ENCODE data around the gene ADGRV1.
"Not testable (repeated sequence)": the region's sequence is repeated elsewhere in the genome, so short reads cannot be mapped to it uniquely, and the experiment has no call there.

Gene ADGRV1

GRCh38 chr5:90759119-90759518, 200.5 kb downstream of the ADGRV1 start:
- Histone ChIP-seq H4K20me1 (ENCODE audit: insufficient read depth, low read length, poor library complexity, severe bottlenecking) (no peaks in the 10 kb centered on the region), H3K36me3 (ENCODE audit: insufficient read depth, low read length) (no peaks in the 10 kb centered on the region), H3K9me3 (ENCODE audit: insufficient read depth, low read depth, low read length) (no peaks in the 10 kb centered on the region), H3K4me2 (ENCODE audit: low read depth, low read length, poor library complexity, severe bottlenecking) (no peak overlapping the region), H3K4me1 (ENCODE audit: insufficient read depth, low read length, poor library complexity, severe bottlenecking) (no peaks in the 10 kb centered on the region), H3K9ac (ENCODE audit: low read depth, low read length, poor library complexity, severe bottlenecking) (no peak overlapping the region), H3K79me2 (ENCODE audit: insufficient read depth, low read length) (no peaks in the 10 kb centered on the region), H2AFZ (ENCODE audit: low read length) (no peak overlapping the region), H3F3A (ENCODE audit: low read depth) (no peaks in the 10 kb centered on the region), H3K4me3 (ENCODE audit: low read length, poor library complexity, severe bottlenecking) (no peak overlapping the region), H3K9me2 (replicated peaks; ENCODE audit: low read depth, low read length) (no peaks in the 10 kb centered on the region), H3K27me3 (ENCODE audit: insufficient read depth, low read length, poor library complexity, severe bottlenecking) (no peaks in the 10 kb centered on the region)
- no peak for TF ChIP-seq CTCF (conservative IDR thresholded peaks at IDR 0.05; ENCODE audit: low read length)
- no peak for TF ChIP-seq EZH2phosphoT487 (IDR thresholded peaks at IDR 0.05; ENCODE audit: borderline replicate concordance)

DNA sequence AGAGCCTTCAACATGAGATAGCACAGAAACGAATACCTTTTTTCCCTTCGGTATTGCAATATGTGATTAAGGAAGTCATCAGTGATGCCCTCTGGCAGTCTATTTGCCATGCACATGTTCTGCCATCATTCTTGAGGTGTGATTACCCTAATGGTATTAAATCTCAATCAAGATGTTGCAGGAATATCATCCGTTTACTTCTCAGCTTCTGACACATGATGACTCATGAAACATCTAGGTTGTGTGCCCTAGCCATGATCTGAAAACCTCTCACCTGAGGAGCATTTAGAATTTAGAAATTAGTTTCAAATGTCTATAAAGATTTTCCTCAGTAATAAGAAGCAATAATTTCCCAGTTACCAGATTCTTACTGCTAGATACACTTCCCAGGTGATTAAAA, 209.1 kb downstream of the ADGRV1 start:
- no peaks in the 10 kb centered on the region for H3K9me2 ChIP-seq (replicated peaks; ENCODE audit: low read depth, low read length)
- H3K79me2 ChIP-seq (ENCODE audit: insufficient read depth, low read length) = no peaks in the 10 kb centered on the region
- no peak overlapping the region for H3K9ac ChIP-seq (ENCODE audit: low read depth, low read length, poor library complexity, severe bottlenecking)
- H3K27me3 ChIP-seq (ENCODE audit: insufficient read depth, low read length, poor library complexity, severe bottlenecking) = no peaks in the 10 kb centered on the region
- H2AFZ ChIP-seq (ENCODE audit: low read length) = no peak overlapping the region
- H3K36me3 ChIP-seq (ENCODE audit: insufficient read depth, low read length) = no peaks in the 10 kb centered on the region
- no peaks in the 10 kb centered on the region for H3K9me3 ChIP-seq (ENCODE audit: insufficient read depth, low read depth, low read length)
- TF ChIP-seq CTCF (conservative IDR thresholded peaks at IDR 0.05; ENCODE audit: low read length) (no peak), EZH2phosphoT487 (IDR thresholded peaks at IDR 0.05; ENCODE audit: borderline replicate concordance) (no peak)
- no peaks in the 10 kb centered on the region for H3K4me1 ChIP-seq (ENCODE audit: insufficient read depth, low read length, poor library complexity, severe bottlenecking)
- no peaks in the 10 kb centered on the region for H4K20me1 ChIP-seq (ENCODE audit: insufficient read depth, low read length, poor library complexity, severe bottlenecking)
- no peak overlapping the region for H3K4me2 ChIP-seq (ENCODE audit: low read depth, low read length, poor library complexity, severe bottlenecking)
- H3K4me3 ChIP-seq (ENCODE audit: low read length, poor library complexity, severe bottlenecking) = no peak overlapping the region
- H3F3A ChIP-seq (ENCODE audit: low read depth) = no peaks in the 10 kb centered on the region

DNA sequence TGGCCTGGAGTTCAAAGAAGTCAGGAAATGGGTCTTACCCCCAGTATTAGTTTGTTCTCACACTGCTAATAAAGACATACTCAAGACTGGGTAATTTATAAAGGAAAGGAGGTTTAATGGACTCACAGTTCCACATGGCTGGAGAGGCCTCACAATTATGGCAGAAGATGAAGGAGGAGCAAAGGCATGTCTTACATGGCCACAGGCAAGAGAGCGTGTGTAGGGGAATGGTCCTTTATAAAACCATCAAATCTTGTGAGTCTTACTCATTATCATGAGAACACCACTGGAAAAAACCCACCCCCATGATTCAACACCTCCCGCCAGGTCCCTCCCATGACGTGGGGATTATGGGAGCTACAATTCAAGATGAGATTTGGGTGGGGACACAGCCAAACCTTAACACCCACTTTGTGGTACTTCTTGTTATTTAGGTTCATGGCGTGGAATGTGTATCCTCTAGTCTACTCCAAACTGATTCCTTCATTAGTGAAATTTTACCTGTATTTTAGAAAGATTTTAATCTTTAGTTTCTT, 211.5 kb downstream of the ADGRV1 start:
- H3K4me3 ChIP-seq (ENCODE audit: low read length, poor library complexity, severe bottlenecking); H3K9ac ChIP-seq (ENCODE audit: low read depth, low read length, poor library complexity, severe bottlenecking); H3K27me3 ChIP-seq (ENCODE audit: insufficient read depth, low read length, poor library complexity, severe bottlenecking); H3F3A ChIP-seq (ENCODE audit: low read depth); H3K4me1 ChIP-seq (ENCODE audit: insufficient read depth, low read length, poor library complexity, severe bottlenecking); H3K9me2 ChIP-seq (replicated peaks; ENCODE audit: low read depth, low read length); H2AFZ ChIP-seq (ENCODE audit: low read length); H3K79me2 ChIP-seq (ENCODE audit: insufficient read depth, low read length); H4K20me1 ChIP-seq (ENCODE audit: insufficient read depth, low read length, poor library complexity, severe bottlenecking); H3K36me3 ChIP-seq (ENCODE audit: insufficient read depth, low read length); H3K9me3 ChIP-seq (ENCODE audit: insufficient read depth, low read depth, low read length); H3K4me2 ChIP-seq (ENCODE audit: low read depth, low read length, poor library complexity, severe bottlenecking): not testable (repeated sequence)

DNA sequence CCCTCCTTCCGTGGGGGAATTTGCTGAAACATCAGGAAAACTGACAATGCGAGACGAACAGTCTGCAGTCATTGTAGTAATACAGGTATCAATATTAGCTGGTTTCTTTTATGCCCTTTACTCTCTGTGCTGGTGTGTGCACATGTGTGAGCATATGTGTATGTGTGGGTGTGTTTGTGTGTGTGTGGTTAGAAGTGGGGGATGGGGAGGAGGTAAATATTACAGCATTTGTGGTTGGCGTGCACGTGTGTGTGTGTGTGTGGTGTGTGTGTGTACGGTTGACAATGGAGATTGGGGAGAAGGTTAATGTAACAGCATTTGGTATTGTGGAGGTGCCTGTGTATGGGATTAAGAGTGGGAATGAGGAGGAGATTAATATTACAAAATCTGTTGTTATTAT, 219.4 kb downstream of the ADGRV1 start:
- H2AFZ ChIP-seq (ENCODE audit: low read length) = no peak overlapping the region
- H3K4me3 ChIP-seq (ENCODE audit: low read length, poor library complexity, severe bottlenecking) = no peak overlapping the region
- H4K20me1 ChIP-seq (ENCODE audit: insufficient read depth, low read length, poor library complexity, severe bottlenecking) = no peaks in the 10 kb centered on the region
- no peak overlapping the region for H3K4me2 ChIP-seq (ENCODE audit: low read depth, low read length, poor library complexity, severe bottlenecking)
- no peaks in the 10 kb centered on the region for H3K27me3 ChIP-seq (ENCODE audit: insufficient read depth, low read length, poor library complexity, severe bottlenecking)
- no peaks in the 10 kb centered on the region for H3K9me2 ChIP-seq (replicated peaks; ENCODE audit: low read depth, low read length)
- no peaks in the 10 kb centered on the region for H3K36me3 ChIP-seq (ENCODE audit: insufficient read depth, low read length)
- no peaks in the 10 kb centered on the region for H3K9me3 ChIP-seq (ENCODE audit: insufficient read depth, low read depth, low read length)
- no peaks in the 10 kb centered on the region for H3F3A ChIP-seq (ENCODE audit: low read depth)
- no peak for TF ChIP-seq CTCF (conservative IDR thresholded peaks at IDR 0.05; ENCODE audit: low read length)
- TF ChIP-seq EZH2phosphoT487 (IDR thresholded peaks at IDR 0.05; ENCODE audit: borderline replicate concordance) = no peak
- H3K79me2 ChIP-seq (ENCODE audit: insufficient read depth, low read length) = no peaks in the 10 kb centered on the region
- H3K4me1 ChIP-seq (ENCODE audit: insufficient read depth, low read length, poor library complexity, severe bottlenecking) = no peaks in the 10 kb centered on the region
- H3K9ac ChIP-seq (ENCODE audit: low read depth, low read length, poor library complexity, severe bottlenecking) = no peak overlapping the region

All from Loucy (cell line).